ENCODE measurements around the gene SLC12A7. TPM values are rescaled to one million over a fixed set of nuclear protein-coding genes. Genes with fewer than 3 reads are reported as not detected.
"Not testable (repeated sequence)": the region's sequence is repeated elsewhere in the genome, so short reads cannot be mapped to it uniquely, and the experiment has no call there.

SLC12A7 gene
- total and polyA plus RNA-seq, 3 donors from 2014 or later, result 73.2 to 212 (median 168) TPM

DNA sequence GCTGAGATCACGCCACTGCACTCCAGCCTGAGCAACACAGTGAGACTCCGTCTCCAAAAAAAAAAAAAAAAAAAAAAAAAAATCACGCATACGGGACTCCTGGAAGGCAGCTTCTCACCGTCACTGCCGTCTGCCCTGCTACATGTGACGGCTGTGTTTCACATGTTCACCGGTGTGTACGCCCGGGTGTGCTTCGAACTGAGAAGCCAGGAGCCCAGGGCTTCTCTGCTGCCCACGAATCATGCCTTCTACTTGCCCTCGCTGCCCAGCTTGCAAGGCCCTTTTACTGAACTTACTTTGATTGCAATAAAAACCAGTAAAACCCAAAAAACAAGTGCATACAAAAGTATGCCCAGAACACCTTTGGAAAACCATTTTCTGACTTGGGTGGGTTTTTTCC is 109.0 kb downstream of the SLC12A7 start:
- Histone ChIP-seq H3K9me3 (no peaks in the 10 kb centered on the region), H3K4me3 (no peak overlapping the region), H3K4me1 (peaks cover 18% of the 10 kb centered on the region), H3K27me3 (no peaks in the 10 kb centered on the region), H3K36me3 (ENCODE audit: low read depth, missing control alignments) (no peaks in the 10 kb centered on the region), H3K27ac (no peak overlapping the region)
- peak; percentile 13 for DNase-seq
- TF ChIP-seq, protein P1, sequence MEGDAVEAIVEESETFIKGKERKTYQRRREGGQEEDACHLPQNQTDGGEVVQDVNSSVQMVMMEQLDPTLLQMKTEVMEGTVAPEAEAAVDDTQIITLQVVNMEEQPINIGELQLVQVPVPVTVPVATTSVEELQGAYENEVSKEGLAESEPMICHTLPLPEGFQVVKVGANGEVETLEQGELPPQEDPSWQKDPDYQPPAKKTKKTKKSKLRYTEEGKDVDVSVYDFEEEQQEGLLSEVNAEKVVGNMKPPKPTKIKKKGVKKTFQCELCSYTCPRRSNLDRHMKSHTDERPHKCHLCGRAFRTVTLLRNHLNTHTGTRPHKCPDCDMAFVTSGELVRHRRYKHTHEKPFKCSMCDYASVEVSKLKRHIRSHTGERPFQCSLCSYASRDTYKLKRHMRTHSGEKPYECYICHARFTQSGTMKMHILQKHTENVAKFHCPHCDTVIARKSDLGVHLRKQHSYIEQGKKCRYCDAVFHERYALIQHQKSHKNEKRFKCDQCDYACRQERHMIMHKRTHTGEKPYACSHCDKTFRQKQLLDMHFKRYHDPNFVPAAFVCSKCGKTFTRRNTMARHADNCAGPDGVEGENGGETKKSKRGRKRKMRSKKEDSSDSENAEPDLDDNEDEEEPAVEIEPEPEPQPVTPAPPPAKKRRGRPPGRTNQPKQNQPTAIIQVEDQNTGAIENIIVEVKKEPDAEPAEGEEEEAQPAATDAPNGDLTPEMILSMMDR (IDR thresholded peaks at IDR 0.05), result no peak
- TF ChIP-seq POLR2A (IDR thresholded peaks at IDR 0.05), result no peak
- intact Hi-C loops (cut with DNase I; ENCODE audit: low total_unique reads), result no loop called here
- 93 to 95% methylated on average over 13 of the region's 13 CpGs for WGBS, 2 donors

GRCh38 chr5:1002271-1002546 is 109.7 kb downstream of the SLC12A7 start:
- no peak overlapping the region for H3K4me3 ChIP-seq
- TF ChIP-seq, protein P1 (IDR thresholded peaks at IDR 0.05), result no peak
- no peak for TF ChIP-seq POLR2A (IDR thresholded peaks at IDR 0.05)
- H3K36me3 ChIP-seq (ENCODE audit: low read depth, missing control alignments), result no peaks in the 10 kb centered on the region
- H3K27ac ChIP-seq, result no peak overlapping the region
- DNase-seq, result no peak
- 73 to 100% methylated on average over 1 to 4 of the region's 4 CpGs for WGBS, 2 donors
- no peaks in the 10 kb centered on the region for H3K9me3 ChIP-seq
- H3K4me1 ChIP-seq, result peaks cover 15% of the 10 kb centered on the region
- intact Hi-C loops (cut with DNase I; ENCODE audit: low total_unique reads), result no loop called here
- no peaks in the 10 kb centered on the region for H3K27me3 ChIP-seq

DNA sequence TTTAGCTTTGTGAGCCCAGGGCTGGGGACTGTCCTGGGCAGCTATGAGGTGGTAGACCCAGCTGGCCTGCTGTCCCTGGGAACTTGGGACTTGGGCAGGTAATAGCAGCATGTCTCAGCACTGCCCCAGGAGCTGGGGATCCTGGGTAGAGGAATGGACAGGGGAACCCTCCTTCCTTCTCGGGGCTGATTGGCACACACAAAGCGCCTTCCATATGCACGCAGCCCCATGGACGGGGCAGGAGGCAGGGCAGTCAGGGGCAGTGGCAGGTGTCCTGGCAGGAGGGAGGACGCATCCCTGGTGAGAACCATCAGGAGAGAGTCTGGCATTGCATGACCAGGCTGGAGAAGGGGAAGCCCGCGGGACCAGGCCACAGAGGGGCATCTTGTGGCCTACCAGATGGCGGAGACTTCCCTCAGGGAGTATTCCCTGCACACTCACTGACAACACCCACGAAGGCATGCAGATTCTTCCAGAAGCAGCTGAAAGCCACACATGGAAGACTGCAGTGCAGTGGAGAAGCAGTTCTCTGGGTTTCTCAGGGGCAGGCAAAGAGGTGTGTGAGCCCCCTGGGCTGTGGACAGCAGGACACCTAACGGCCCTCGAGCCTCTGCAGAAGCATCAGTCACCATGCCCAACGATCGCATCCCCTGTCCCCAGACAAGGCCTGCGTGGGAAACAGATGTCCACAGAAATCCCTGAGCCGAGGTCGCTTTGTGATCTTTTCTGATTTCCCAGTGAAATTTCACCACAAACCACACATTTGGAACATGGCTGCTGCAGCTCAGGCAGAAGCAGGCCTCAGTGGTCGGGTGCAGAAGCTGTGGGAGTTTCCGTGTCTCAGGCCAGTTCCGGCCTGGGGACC is 110.2 kb downstream of the SLC12A7 start:
- no peaks in the 10 kb centered on the region for H3K36me3 ChIP-seq (ENCODE audit: low read depth, missing control alignments)
- no peak for TF ChIP-seq POLR2A (IDR thresholded peaks at IDR 0.05)
- TF ChIP-seq, protein P1 (IDR thresholded peaks at IDR 0.05), result no peak
- no peaks in the 10 kb centered on the region for H3K27me3 ChIP-seq
- no peak overlapping the region for H3K27ac ChIP-seq
- peaks cover 18% of the 10 kb centered on the region for H3K4me1 ChIP-seq
- peak; percentile 13 for DNase-seq
- 90 to 92% methylated on average over 8 to 19 of the region's 19 CpGs for WGBS, 2 donors
- H3K4me3 ChIP-seq, result no peak overlapping the region
- intact Hi-C loops (cut with DNase I; ENCODE audit: low total_unique reads), result no loop called here
- no peaks in the 10 kb centered on the region for H3K9me3 ChIP-seq

DNA sequence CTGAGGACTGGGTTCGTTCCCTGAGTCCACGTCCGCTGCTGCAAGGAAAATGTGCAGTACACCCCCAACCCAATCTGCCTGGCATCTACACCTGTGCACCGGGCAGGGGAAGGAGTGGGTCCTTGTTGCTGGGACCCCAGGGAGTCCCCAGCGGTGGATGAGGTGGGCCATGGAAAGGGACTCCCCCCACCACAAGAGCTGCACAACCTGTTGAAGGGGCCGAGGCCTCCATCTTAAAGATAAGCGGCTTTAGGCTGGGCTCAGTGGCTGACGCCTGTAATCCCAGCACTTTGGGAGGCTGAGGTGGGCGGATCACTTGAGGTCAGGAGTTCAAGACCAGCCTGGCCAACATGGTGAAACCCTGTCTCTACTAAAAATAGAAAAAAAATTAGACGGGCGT is 111.0 kb downstream of the SLC12A7 start:
- 96 to 97% methylated on average over 6 to 11 of the region's 11 CpGs for WGBS, 2 donors
- H3K27ac ChIP-seq; H3K27me3 ChIP-seq; intact Hi-C loops (cut with DNase I; ENCODE audit: low total_unique reads); H3K9me3 ChIP-seq; H3K4me3 ChIP-seq; H3K36me3 ChIP-seq (ENCODE audit: low read depth, missing control alignments): not testable (repeated sequence)
- peak; percentile 9 for DNase-seq
- peaks cover 18% of the 10 kb centered on the region for H3K4me1 ChIP-seq

Small RNAs within 50 kb of the gene (microRNA-seq; reads per million reads assigned to microRNA genes)
- 0 reads per million in 2 donors for gene MIR4635 (ENCODE audit: borderline number of aligned reads in 2 of 2, borderline replicate concordance in 1 of 2)

Small RNAs within 50 kb of the gene (small RNA-seq; reads per million reads assigned to genes)
- 0 reads per million in 2 donors for gene MIR4635

Other genes starting within 250 kb of the SLC12A7 start
- 100 to 1,000 TPM in 1 of 2 donors, 10 to 100 TPM in 1; 68.6 to 101 TPM for gene BRD9, start 219.3 kb downstream of the SLC12A7 start, total RNA-seq
- 51.5 TPM for gene BRD9, start 219.3 kb downstream of the SLC12A7 start, polyA plus RNA-seq (ENCODE audit: insufficient read depth, low read depth, low replicate concordance)
- gene TRIP13, start 219.2 kb downstream of the SLC12A7 start, total RNA-seq, result 10 to 100 TPM; 34.3 to 49.1 TPM
- gene TRIP13, start 219.2 kb downstream of the SLC12A7 start, polyA plus RNA-seq (ENCODE audit: insufficient read depth, low read depth, low replicate concordance), result 71.6 TPM
- 10 to 100 TPM; 31.6 to 42.1 TPM for gene NKD2, start 103.3 kb downstream of the SLC12A7 start, total RNA-seq
- 16.5 TPM for gene NKD2, start 103.3 kb downstream of the SLC12A7 start, polyA plus RNA-seq (ENCODE audit: insufficient read depth, low read depth, low replicate concordance)
- gene SLC6A19, start 89.5 kb upstream of the SLC12A7 start, total RNA-seq, result under 1 TPM; 0.16 to 0.68 TPM
- gene SLC6A19, start 89.5 kb upstream of the SLC12A7 start, polyA plus RNA-seq (ENCODE audit: insufficient read depth, low read depth, low replicate concordance), result 0.28 TPM
- gene SLC6A18, start 113.3 kb upstream of the SLC12A7 start, total RNA-seq, result under 1 TPM in 1 of 2 donors, not detected in 1; 0.24 TPM
- gene SLC6A18, start 113.3 kb upstream of the SLC12A7 start, polyA plus RNA-seq (ENCODE audit: insufficient read depth, low read depth, low replicate concordance), result not detected
- 1 to 10 TPM; 4.4 to 5.5 TPM for gene TERT, start 183.0 kb upstream of the SLC12A7 start, total RNA-seq
- gene TERT, start 183.0 kb upstream of the SLC12A7 start, polyA plus RNA-seq (ENCODE audit: insufficient read depth, low read depth, low replicate concordance), result 2.1 TPM
- 100 to 1,000 TPM; 150 to 170 TPM for gene CLPTM1L, start 233.0 kb upstream of the SLC12A7 start, total RNA-seq
- gene CLPTM1L, start 233.0 kb upstream of the SLC12A7 start, polyA plus RNA-seq (ENCODE audit: insufficient read depth, low read depth, low replicate concordance), result 148 TPM

All from testis (tissue), 3 donors.